ENCODE measurements around the gene A4GNT.

Gene A4GNT

GRCh38 chr3:138137861-138138260, 5.7 kb upstream of the A4GNT start:
- Histone ChIP-seq H3K4me3 (ENCODE audit: low read length) (no peak overlapping the region), H3K9ac (ENCODE audit: low read length) (no peak overlapping the region), H3K27ac (ENCODE audit: low read depth, low read length) (no peak overlapping the region), H3K4me1 (ENCODE audit: control insufficient read depth, insufficient read depth, low read length) (no peaks in the 10 kb centered on the region), H3K27me3 (ENCODE audit: control insufficient read depth, insufficient read depth, low read length) (no peaks in the 10 kb centered on the region), H3K36me3 (ENCODE audit: control insufficient read depth, insufficient read depth, low read length) (no peaks in the 10 kb centered on the region)

- Histone ChIP-seq H3K9ac (ENCODE audit: low read length) (no peak overlapping the region), H3K27ac (ENCODE audit: low read depth, low read length) (no peak overlapping the region), H3K4me1 (ENCODE audit: control insufficient read depth, insufficient read depth, low read length) (no peaks in the 10 kb centered on the region), H3K27me3 (ENCODE audit: control insufficient read depth, insufficient read depth, low read length) (no peaks in the 10 kb centered on the region), H3K36me3 (ENCODE audit: control insufficient read depth, insufficient read depth, low read length) (no peaks in the 10 kb centered on the region), H3K4me3 (ENCODE audit: low read length) (no peak overlapping the region)
Measured at GRCh38 chr3:138136201-138136600, 4.0 kb upstream of the A4GNT start.

- Histone ChIP-seq H3K27me3 (ENCODE audit: control insufficient read depth, insufficient read depth, low read length) (no peaks in the 10 kb centered on the region), H3K4me1 (ENCODE audit: control insufficient read depth, insufficient read depth, low read length) (no peaks in the 10 kb centered on the region), H3K4me3 (ENCODE audit: low read length) (no peak overlapping the region), H3K27ac (ENCODE audit: low read depth, low read length) (no peak overlapping the region), H3K36me3 (ENCODE audit: control insufficient read depth, insufficient read depth, low read length) (no peaks in the 10 kb centered on the region), H3K9ac (ENCODE audit: low read length) (no peak overlapping the region)
Measured at GRCh38 chr3:138135833-138136194, 3.6 kb upstream of the A4GNT start.

- Histone ChIP-seq H3K27me3 (ENCODE audit: control insufficient read depth, insufficient read depth, low read length) (no peaks in the 10 kb centered on the region), H3K4me3 (ENCODE audit: low read length) (no peak overlapping the region), H3K36me3 (ENCODE audit: control insufficient read depth, insufficient read depth, low read length) (no peaks in the 10 kb centered on the region), H3K27ac (ENCODE audit: low read depth, low read length) (no peak overlapping the region), H3K4me1 (ENCODE audit: control insufficient read depth, insufficient read depth, low read length) (no peaks in the 10 kb centered on the region), H3K9ac (ENCODE audit: low read length) (no peak overlapping the region)
Measured at GRCh38 chr3:138135146-138135832, 3.1 kb upstream of the A4GNT start.

- Histone ChIP-seq H3K27me3 (ENCODE audit: control insufficient read depth, insufficient read depth, low read length) (no peaks in the 10 kb centered on the region), H3K9ac (ENCODE audit: low read length) (no peak overlapping the region), H3K4me1 (ENCODE audit: control insufficient read depth, insufficient read depth, low read length) (peaks cover 2% of the 10 kb centered on the region), H3K27ac (ENCODE audit: low read depth, low read length) (no peak overlapping the region), H3K36me3 (ENCODE audit: control insufficient read depth, insufficient read depth, low read length) (no peaks in the 10 kb centered on the region), H3K4me3 (ENCODE audit: low read length) (no peak overlapping the region)
Measured at GRCh38 chr3:138127636-138128365, 4.4 kb downstream of the A4GNT start.

GRCh38 chr3:138125548-138126221, 6.5 kb downstream of the A4GNT start:
- H3K27ac ChIP-seq (ENCODE audit: low read depth, low read length), result peak overlapping the region; percentile 52
- H3K4me3 ChIP-seq (ENCODE audit: low read length), result no peak overlapping the region
- no peaks in the 10 kb centered on the region for H3K36me3 ChIP-seq (ENCODE audit: control insufficient read depth, insufficient read depth, low read length)
- H3K4me1 ChIP-seq (ENCODE audit: control insufficient read depth, insufficient read depth, low read length), result peaks cover 2% of the 10 kb centered on the region
- no peak overlapping the region for H3K9ac ChIP-seq (ENCODE audit: low read length)
- no peaks in the 10 kb centered on the region for H3K27me3 ChIP-seq (ENCODE audit: control insufficient read depth, insufficient read depth, low read length)

- no peak overlapping the region for H3K27ac ChIP-seq (ENCODE audit: low read depth, low read length)
- no peaks in the 10 kb centered on the region for H3K27me3 ChIP-seq (ENCODE audit: control insufficient read depth, insufficient read depth, low read length)
- no peak overlapping the region for H3K9ac ChIP-seq (ENCODE audit: low read length)
- no peak overlapping the region for H3K4me3 ChIP-seq (ENCODE audit: low read length)
- no peaks in the 10 kb centered on the region for H3K36me3 ChIP-seq (ENCODE audit: control insufficient read depth, insufficient read depth, low read length)
- peaks cover 2% of the 10 kb centered on the region for H3K4me1 ChIP-seq (ENCODE audit: control insufficient read depth, insufficient read depth, low read length)
Measured at GRCh38 chr3:138124706-138125355, 7.4 kb downstream of the A4GNT start.

GRCh38 chr3:138124188-138124587, 8.0 kb downstream of the A4GNT start:
- no peak overlapping the region for H3K27ac ChIP-seq (ENCODE audit: low read depth, low read length)
- no peak overlapping the region for H3K4me3 ChIP-seq (ENCODE audit: low read length)
- H3K9ac ChIP-seq (ENCODE audit: low read length), result no peak overlapping the region
- H3K4me1 ChIP-seq (ENCODE audit: control insufficient read depth, insufficient read depth, low read length), result peaks cover 3% of the 10 kb centered on the region
- H3K36me3 ChIP-seq (ENCODE audit: control insufficient read depth, insufficient read depth, low read length), result no peaks in the 10 kb centered on the region
- no peaks in the 10 kb centered on the region for H3K27me3 ChIP-seq (ENCODE audit: control insufficient read depth, insufficient read depth, low read length)

- H3K9ac ChIP-seq (ENCODE audit: low read length), result no peak overlapping the region
- peaks cover 6% of the 10 kb centered on the region for H3K4me1 ChIP-seq (ENCODE audit: control insufficient read depth, insufficient read depth, low read length)
- H3K27me3 ChIP-seq (ENCODE audit: control insufficient read depth, insufficient read depth, low read length), result no peaks in the 10 kb centered on the region
- H3K36me3 ChIP-seq (ENCODE audit: control insufficient read depth, insufficient read depth, low read length), result no peaks in the 10 kb centered on the region
- H3K4me3 ChIP-seq (ENCODE audit: low read length), result no peak overlapping the region
- H3K27ac ChIP-seq (ENCODE audit: low read depth, low read length), result no peak overlapping the region
Measured at GRCh38 chr3:138119423-138119766, 12.8 kb downstream of the A4GNT start.

- Histone ChIP-seq H3K4me1 (ENCODE audit: control insufficient read depth, insufficient read depth, low read length) (peaks cover 9% of the 10 kb centered on the region), H3K4me3 (ENCODE audit: low read length) (no peak overlapping the region), H3K36me3 (ENCODE audit: control insufficient read depth, insufficient read depth, low read length) (no peaks in the 10 kb centered on the region), H3K9ac (ENCODE audit: low read length) (no peak overlapping the region), H3K27me3 (ENCODE audit: control insufficient read depth, insufficient read depth, low read length) (no peaks in the 10 kb centered on the region), H3K27ac (ENCODE audit: low read depth, low read length) (no peak overlapping the region)
Measured at GRCh38 chr3:138118612-138119422, 13.4 kb downstream of the A4GNT start.

- H3K27ac ChIP-seq (ENCODE audit: low read depth, low read length), result peak within 1 kb of the TSS; percentile 88
- no peaks in the 10 kb centered on the region for H3K27me3 ChIP-seq (ENCODE audit: control insufficient read depth, insufficient read depth, low read length)
- peak within 1 kb of the TSS; percentile 76 for H3K4me3 ChIP-seq (ENCODE audit: low read length)
- peak within 1 kb of the TSS; percentile 88 for H3K9ac ChIP-seq (ENCODE audit: low read length)
- H3K36me3 ChIP-seq (ENCODE audit: control insufficient read depth, insufficient read depth, low read length), result peaks cover 3% of the 10 kb centered on the region
- H3K4me1 ChIP-seq (ENCODE audit: control insufficient read depth, insufficient read depth, low read length), result peaks cover 9% of the 10 kb centered on the region
Measured at GRCh38 chr3:138114988-138115971, 16.9 kb downstream of the A4GNT start, which contains the start of gene DZIP1L. Gene DZIP1L, minus strand, starts transcription at chr3:138115608. Its CDS starts 11,637 bp downstream, at chr3:138103971.

Measured in rectal smooth muscle tissue (tissue), 1 donor.